Gastroesophageal sphincter (tissue), 4 donors: ENCODE data around the gene STAT2. TPM values are rescaled to one million over a fixed set of nuclear protein-coding genes. Genes with fewer than 3 reads are reported as not detected.

Source experiments
- ATAC-seq: fragments of 150-250 bp; one replicate; pipeline ENCODE4 v1.9.1; 2016; ENCODE audit warnings: mild to moderate bottlenecking, moderate library complexity
- H3K27ac ChIP-seq, 4 donors: fragments of 200-600 bp; sonication (generic) in 3 of 4; 1 replicate in 3 of 4; 2 replicates in 1 of 4; pipeline ENCODE4 v1.5.1; 2016 to 2019
- H3K27me3 ChIP-seq: fragments of 200-600 bp; sonication (generic); one replicate; pipeline ENCODE4 v1.5.1; 2019
- H3K36me3 ChIP-seq, 2 donors: fragments of 200-600 bp; sonication (generic); one replicate each; pipeline ENCODE4 v1.5.1; 2019; ENCODE audit warnings: control low read depth in 1 of 2
- H3K4me1 ChIP-seq, 3 donors: fragments of 200-600 bp; sonication (generic); 1 replicate in 2 of 3; 2 replicates in 1 of 3; pipeline ENCODE4 v1.5.1; 2016 to 2019; ENCODE audit warnings: control low read depth in 2 of 3
- H3K4me3 ChIP-seq, 2 donors: fragments of 200-600 bp; sonication (generic); one replicate each; pipeline ENCODE4 v1.5.1; 2019; ENCODE audit warnings: mild to moderate bottlenecking in 1 of 2, moderate library complexity in 1 of 2
- H3K9me3 ChIP-seq, 3 donors: fragments of 200-600 bp; sonication (generic); one replicate each; pipeline ENCODE4 v1.5.1; 2017 to 2019; ENCODE audit warnings: control low read depth in 2 of 3
- CTCF ChIP-seq, 4 experiments: fragments of 200-600 bp in 2 of 4; fragments of 450-650 bp in 2 of 4; sonication (generic) in 1 of 4; IDR thresholded peaks; one replicate each; pipeline ENCODE4 v1.5.1; 2017 to 2019; ENCODE audit warnings: antibody characterized with exemption in 4 of 4, mild to moderate bottlenecking in 2 of 4, moderate library complexity in 2 of 4
- EP300 ChIP-seq: sonication (generic); formaldehyde crosslinking; IDR thresholded peaks from one replicate; pipeline ENCODE4 v1.6.1; 2017; ENCODE audit warnings: antibody characterized with exemption, mild to moderate bottlenecking
- POLR2A ChIP-seq, 2 donors: fragments of 450-650 bp; IDR thresholded peaks; one replicate each; pipeline ENCODE4 v1.6.1; 2017; ENCODE audit warnings: antibody characterized with exemption in 2 of 2, mild to moderate bottlenecking in 2 of 2, moderate library complexity in 1 of 2
- POLR2AphosphoS5 ChIP-seq: sonication (generic); formaldehyde crosslinking; IDR thresholded peaks from one replicate; pipeline ENCODE4 v1.6.1; 2017; ENCODE audit warnings: antibody characterized with exemption
- WGBS, 2 donors: methylation state at CpG; one replicate each; pipeline ENCODE4 v1.1.5; 2018; ENCODE audit warnings: low coverage in 1 of 2; 5-methylcytosine and 5-hydroxymethylcytosine counted together
- total RNA-seq, 4 donors: library from RNA; depleted of rRNA; stranded (reverse); fragments of >200 nt; gene quantifications; one replicate each; pipeline ENCODE4 v1.1.0, GENCODE V29; 2016

The STAT2 gene
- total RNA-seq, 4 donors from 2014 or later, result 55.4 to 94.6 (median 82.7) TPM

GRCh38 chr12:56311003-56311402 is 48.9 kb downstream of the STAT2 start:
- no peaks in the 10 kb centered on the region for H3K9me3 ChIP-seq
- 74 to 94% methylated on average over 6 to 12 of the region's 12 CpGs for WGBS, 2 donors
- TF ChIP-seq CTCF (IDR thresholded peaks at IDR 0.05) (no peak), POLR2A (IDR thresholded peaks at IDR 0.05) (no peak), POLR2AphosphoS5 (no peak), EP300 (no peak)
- ATAC-seq, result no peak
- peaks cover 0 to 16% (median 9%) of the 10 kb centered on the region in 3 donors for H3K4me1 ChIP-seq
- no peak overlapping the region for H3K27ac ChIP-seq
- H3K36me3 ChIP-seq, result peaks cover 0 to 83% of the 10 kb centered on the region in 2 donors
- no peaks in the 10 kb centered on the region for H3K27me3 ChIP-seq
- H3K4me3 ChIP-seq, result no peak overlapping the region

GRCh38 chr12:56308714-56309113 is 51.2 kb downstream of the STAT2 start:
- H3K36me3 ChIP-seq, result peaks cover 0 to 97% of the 10 kb centered on the region in 2 donors
- H3K27ac ChIP-seq, result no peak overlapping the region
- no peaks in the 10 kb centered on the region for H3K9me3 ChIP-seq
- 86 to 88% methylated on average over 3 of the region's 3 CpGs for WGBS, 2 donors
- no peak for TF ChIP-seq CTCF (IDR thresholded peaks at IDR 0.05)
- no peak for TF ChIP-seq EP300
- TF ChIP-seq POLR2A (IDR thresholded peaks at IDR 0.05), result no peak
- no peak for TF ChIP-seq POLR2AphosphoS5
- H3K4me3 ChIP-seq, result no peak overlapping the region
- H3K4me1 ChIP-seq, result no peaks in the 10 kb centered on the region
- no peak for ATAC-seq
- H3K27me3 ChIP-seq, result no peaks in the 10 kb centered on the region

GRCh38 chr12:56307221-56307965 is 52.5 kb downstream of the STAT2 start:
- Histone ChIP-seq H3K27ac (no peak overlapping the region), H3K4me3 (no peak overlapping the region), H3K27me3 (no peaks in the 10 kb centered on the region), H3K36me3 (peaks cover 0 to 86% of the 10 kb centered on the region in 2 donors), H3K4me1 (peaks cover 0 to 7% (median 0%) of the 10 kb centered on the region in 3 donors), H3K9me3 (no peaks in the 10 kb centered on the region)
- no peak for TF ChIP-seq CTCF (IDR thresholded peaks at IDR 0.05)
- no peak for ATAC-seq
- WGBS, 2 donors, result 89 to 90% methylated on average over 4 to 7 of the region's 7 CpGs

GRCh38 chr12:56304872-56305590 is 54.9 kb downstream of the STAT2 start:
- Histone ChIP-seq H3K4me3 (no peak overlapping the region), H3K27me3 (no peaks in the 10 kb centered on the region), H3K9me3 (no peaks in the 10 kb centered on the region), H3K27ac (no peak overlapping the region), H3K4me1 (peaks cover 0 to 27% (median 9%) of the 10 kb centered on the region in 3 donors), H3K36me3 (peaks cover 0 to 62% of the 10 kb centered on the region in 2 donors)
- TF ChIP-seq POLR2A (IDR thresholded peaks at IDR 0.05) (no peak), POLR2AphosphoS5 (no peak), EP300 (no peak), CTCF (IDR thresholded peaks at IDR 0.05) (no peak)
- ATAC-seq, result no peak
- WGBS, 2 donors, result 88 to 89% methylated on average over 3 to 5 of the region's 8 CpGs
